Measurements from ENCODE around the gene TSPAN3. TPM values are rescaled to one million over a fixed set of nuclear protein-coding genes. Genes with fewer than 3 reads are reported as not detected.

The TSPAN3 gene
- total RNA-seq, 4 donors from 2014 or later = 163 to 205 (median 171) TPM

DNA sequence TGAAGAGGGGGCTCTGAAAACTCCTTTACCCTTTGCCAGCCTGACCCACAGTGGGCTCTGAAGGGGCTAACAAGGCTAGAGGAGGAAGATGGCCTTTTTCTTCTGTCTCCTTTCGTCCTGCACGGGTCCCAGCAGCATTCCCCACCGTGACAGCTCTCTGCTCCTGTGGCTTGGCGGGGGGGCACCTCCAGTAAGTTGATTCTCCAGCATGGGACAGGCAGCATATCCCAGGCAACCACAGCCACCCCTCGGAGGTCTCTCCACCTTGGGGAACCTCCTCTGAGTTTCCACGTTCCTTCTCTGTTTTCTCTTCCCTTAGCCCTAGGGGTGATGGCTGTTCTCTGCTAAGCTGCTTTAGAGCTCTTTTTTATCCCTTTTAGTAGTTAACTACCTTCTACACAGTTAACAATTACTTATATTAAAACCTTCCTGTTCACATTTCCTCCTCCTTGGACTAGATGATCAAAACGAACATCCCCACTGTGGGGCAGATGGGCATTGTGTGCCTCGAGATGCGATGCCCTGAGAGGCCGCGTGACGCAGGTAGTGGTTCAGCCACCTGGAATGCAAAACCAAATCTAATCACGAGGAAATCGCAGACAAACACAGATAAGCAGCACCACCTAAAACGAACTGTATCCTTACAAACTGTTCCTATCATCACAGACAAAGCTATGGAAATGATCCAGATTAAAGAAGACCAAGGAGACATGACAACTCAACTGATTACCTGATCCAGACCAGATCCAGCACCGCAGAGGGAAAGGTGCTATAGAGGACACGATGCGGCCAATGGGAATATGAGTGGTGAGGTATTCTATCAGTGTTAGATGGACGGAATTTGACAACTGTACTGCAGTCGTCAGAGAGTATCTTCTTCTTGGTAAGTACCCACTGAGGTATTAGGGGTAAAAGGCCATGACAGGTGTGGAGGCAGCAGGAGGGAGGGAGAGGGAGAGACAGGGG is 27.7 kb downstream of the TSPAN3 start:
- no peaks in the 10 kb centered on the region for H3K9me3 ChIP-seq
- H3K4me1 ChIP-seq = peaks cover 0 to 18% (median 4%) of the 10 kb centered on the region in 3 donors
- no peaks in the 10 kb centered on the region for H3K27me3 ChIP-seq
- TF ChIP-seq EP300 (IDR thresholded peaks at IDR 0.05) (no peak), POLR2A (IDR thresholded peaks at IDR 0.05) (no peak), POLR2AphosphoS5 (IDR thresholded peaks at IDR 0.05) (no peak)
- TF ChIP-seq, protein P1, sequence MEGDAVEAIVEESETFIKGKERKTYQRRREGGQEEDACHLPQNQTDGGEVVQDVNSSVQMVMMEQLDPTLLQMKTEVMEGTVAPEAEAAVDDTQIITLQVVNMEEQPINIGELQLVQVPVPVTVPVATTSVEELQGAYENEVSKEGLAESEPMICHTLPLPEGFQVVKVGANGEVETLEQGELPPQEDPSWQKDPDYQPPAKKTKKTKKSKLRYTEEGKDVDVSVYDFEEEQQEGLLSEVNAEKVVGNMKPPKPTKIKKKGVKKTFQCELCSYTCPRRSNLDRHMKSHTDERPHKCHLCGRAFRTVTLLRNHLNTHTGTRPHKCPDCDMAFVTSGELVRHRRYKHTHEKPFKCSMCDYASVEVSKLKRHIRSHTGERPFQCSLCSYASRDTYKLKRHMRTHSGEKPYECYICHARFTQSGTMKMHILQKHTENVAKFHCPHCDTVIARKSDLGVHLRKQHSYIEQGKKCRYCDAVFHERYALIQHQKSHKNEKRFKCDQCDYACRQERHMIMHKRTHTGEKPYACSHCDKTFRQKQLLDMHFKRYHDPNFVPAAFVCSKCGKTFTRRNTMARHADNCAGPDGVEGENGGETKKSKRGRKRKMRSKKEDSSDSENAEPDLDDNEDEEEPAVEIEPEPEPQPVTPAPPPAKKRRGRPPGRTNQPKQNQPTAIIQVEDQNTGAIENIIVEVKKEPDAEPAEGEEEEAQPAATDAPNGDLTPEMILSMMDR (IDR thresholded peaks at IDR 0.05) = no peak
- no peak overlapping the region for H3K27ac ChIP-seq
- 70 to 95% methylated on average over 5 to 13 of the region's 20 CpGs for WGBS, 2 donors (ENCODE audit: low coverage in 1 of 2)
- peaks cover 3 to 69% of the 10 kb centered on the region in 2 donors for H3K36me3 ChIP-seq
- ATAC-seq = no peak
- H3K4me3 ChIP-seq = no peak overlapping the region

DNA sequence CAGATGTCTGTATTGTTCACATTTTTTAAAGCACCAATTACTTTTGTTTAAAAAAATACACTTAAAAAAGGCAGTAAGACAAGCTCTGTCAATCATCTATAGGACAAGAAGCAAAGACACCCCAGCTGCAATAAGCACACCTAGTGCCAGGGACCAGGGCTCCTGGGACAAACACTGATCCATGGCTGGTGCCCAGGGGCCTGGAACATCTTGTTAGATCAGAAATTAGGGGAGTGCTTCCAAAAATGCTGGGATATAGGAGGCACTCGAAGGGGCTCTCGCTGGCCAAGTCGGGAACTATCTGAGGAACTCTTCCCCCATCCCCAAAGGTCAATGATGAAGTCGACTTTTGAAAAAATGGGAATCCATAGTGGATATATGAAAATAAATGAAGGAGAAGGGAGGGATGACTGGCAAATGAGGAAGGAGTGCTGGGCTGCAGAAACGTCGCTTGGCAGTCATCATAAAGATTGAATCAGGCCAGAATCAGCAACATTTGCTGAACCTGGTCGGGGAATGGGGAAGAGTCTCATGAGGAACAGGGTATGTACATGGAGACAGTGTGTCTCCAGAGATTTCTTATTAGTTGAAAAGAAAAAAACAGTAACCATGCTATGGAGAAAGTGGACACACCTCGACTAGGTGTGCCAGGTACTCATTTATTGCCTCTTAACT is 28.5 kb downstream of the TSPAN3 start:
- no peak for ATAC-seq
- WGBS, 2 donors (ENCODE audit: low coverage in 1 of 2) = 75 to 78% methylated on average over 5 to 6 of the region's 8 CpGs
- H3K4me1 ChIP-seq = peaks cover 0 to 14% (median 4%) of the 10 kb centered on the region in 3 donors
- H3K27ac ChIP-seq = no peak overlapping the region
- H3K27me3 ChIP-seq = no peaks in the 10 kb centered on the region
- H3K9me3 ChIP-seq = no peaks in the 10 kb centered on the region
- H3K4me3 ChIP-seq = no peak overlapping the region
- H3K36me3 ChIP-seq = peaks cover 3 to 69% of the 10 kb centered on the region in 2 donors
- no peak for TF ChIP-seq EP300 (IDR thresholded peaks at IDR 0.05)
- TF ChIP-seq, protein P1 (IDR thresholded peaks at IDR 0.05) = no peak
- no peak for TF ChIP-seq POLR2AphosphoS5 (IDR thresholded peaks at IDR 0.05)
- no peak for TF ChIP-seq POLR2A (IDR thresholded peaks at IDR 0.05)

DNA sequence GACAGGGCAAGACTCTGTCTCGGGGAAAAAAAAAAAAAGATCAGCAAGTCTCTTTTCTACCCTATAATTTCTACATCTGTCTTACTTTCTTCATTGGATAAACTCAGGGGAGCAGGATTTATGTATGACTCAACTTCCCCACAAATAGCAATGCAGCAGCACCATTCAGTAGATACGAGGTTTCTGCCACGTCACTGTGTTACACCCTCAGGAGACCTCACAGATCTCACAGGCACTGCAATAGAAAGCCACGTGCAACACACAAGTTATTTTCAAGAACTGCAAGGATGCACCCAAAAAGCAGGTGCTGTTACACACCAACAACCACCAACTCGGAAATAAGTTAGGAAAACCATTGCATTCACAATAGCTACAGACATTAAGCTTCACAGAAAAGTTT is 30.2 kb downstream of the TSPAN3 start:
- TF ChIP-seq POLR2A (IDR thresholded peaks at IDR 0.05) = no peak
- Histone ChIP-seq H3K9me3 (no peaks in the 10 kb centered on the region), H3K27me3 (no peaks in the 10 kb centered on the region), H3K36me3 (peaks cover 3 to 69% of the 10 kb centered on the region in 2 donors), H3K27ac (no peak overlapping the region), H3K4me3 (no peak overlapping the region), H3K4me1 (peaks cover 0 to 14% (median 4%) of the 10 kb centered on the region in 3 donors)
- no peak for ATAC-seq
- WGBS, 2 donors (ENCODE audit: low coverage in 1 of 2) = 80 to 93% methylated on average over 4 of the region's 5 CpGs

DNA sequence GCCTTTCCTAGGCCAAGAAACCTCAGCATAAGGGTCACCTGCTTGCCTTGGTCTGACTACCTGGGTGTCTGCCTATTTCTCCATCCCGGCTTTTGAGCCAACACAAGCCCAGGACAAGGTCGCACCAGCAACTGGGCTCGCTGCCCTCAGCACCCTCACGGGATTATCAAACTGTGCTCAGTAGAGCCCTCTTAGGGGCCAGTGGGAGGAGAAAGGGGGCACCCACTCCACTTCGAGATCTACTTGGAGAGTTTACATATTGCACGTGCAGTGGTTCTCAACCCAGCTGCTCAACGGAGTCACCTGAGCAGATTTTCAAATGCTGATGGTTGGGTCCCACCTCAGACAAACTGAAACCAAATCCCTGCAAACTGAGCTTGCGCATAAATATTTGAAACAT is 31.1 kb downstream of the TSPAN3 start:
- TF ChIP-seq POLR2AphosphoS5 (IDR thresholded peaks at IDR 0.05) (no peak), EP300 (IDR thresholded peaks at IDR 0.05) (no peak), POLR2A (IDR thresholded peaks at IDR 0.05) (no peak)
- TF ChIP-seq, protein P1 (IDR thresholded peaks at IDR 0.05) = no peak
- Histone ChIP-seq H3K36me3 (peaks cover 3 to 61% of the 10 kb centered on the region in 2 donors), H3K4me3 (no peak overlapping the region), H3K9me3 (no peaks in the 10 kb centered on the region), H3K4me1 (peaks cover 0 to 10% (median 4%) of the 10 kb centered on the region in 3 donors), H3K27me3 (no peaks in the 10 kb centered on the region), H3K27ac (no peak overlapping the region)
- no CpG with 5 or more reads among the region's 8 CpGs for WGBS, 2 donors (ENCODE audit: low coverage in 1 of 2)
- no peak for ATAC-seq

DNA sequence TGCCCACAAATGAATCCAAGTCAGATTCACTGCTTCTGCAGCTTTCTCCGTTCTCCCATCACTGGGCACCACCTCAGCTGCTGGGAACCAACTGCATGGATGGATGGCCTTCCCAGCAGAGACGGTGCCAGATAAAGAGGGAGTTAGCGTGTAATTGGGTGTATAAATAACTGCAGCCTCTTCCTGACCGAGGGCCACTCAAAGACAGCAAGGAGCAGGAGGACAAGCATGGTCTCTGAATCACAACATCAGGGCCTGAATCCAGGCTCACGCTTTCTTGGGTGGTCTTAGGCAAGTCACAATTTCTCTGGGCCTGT is 31.7 kb downstream of the TSPAN3 start:
- Histone ChIP-seq H3K4me3 (no peak overlapping the region), H3K4me1 (peaks cover 0 to 3% (median under 1%) of the 10 kb centered on the region in 3 donors), H3K36me3 (peaks cover 3 to 54% of the 10 kb centered on the region in 2 donors), H3K27me3 (no peaks in the 10 kb centered on the region), H3K27ac (no peak overlapping the region), H3K9me3 (no peaks in the 10 kb centered on the region)
- TF ChIP-seq POLR2AphosphoS5 (IDR thresholded peaks at IDR 0.05) (no peak), POLR2A (IDR thresholded peaks at IDR 0.05) (no peak), EP300 (IDR thresholded peaks at IDR 0.05) (no peak)
- TF ChIP-seq, protein P1 (IDR thresholded peaks at IDR 0.05) = no peak
- WGBS, 2 donors (ENCODE audit: low coverage in 1 of 2) = no CpG with 5 or more reads among the region's 5 CpGs
- no peak for ATAC-seq

Data from gastroesophageal sphincter (tissue), 4 donors.